A673 (cell line): ENCODE measurements around the gene ELK3.

Source experiments
- CTCF ChIP-seq: fragments of 300-800, 200-600 bp; sonication (generic); conservative IDR thresholded peaks from 2 replicates; pipeline ENCODE4 v1.5.1; 2017; ENCODE audit warnings: low read depth, mild to moderate bottlenecking, antibody characterized with exemption, low read length, moderate library complexity, mixed read lengths
- EZH2 ChIP-seq: fragments of 200-600 bp; sonication (generic); IDR thresholded peaks from 2 replicates; pipeline ENCODE4 v1.6.1; 2017; ENCODE audit warnings: borderline replicate concordance, low read depth, mild to moderate bottlenecking, mixed read lengths, antibody characterized with exemption, low read length; ENCODE audit not compliant: poor library complexity, severe bottlenecking

GRCh38 chr12:96218989-96219678, 25.0 kb downstream of the ELK3 start:
- TF ChIP-seq EZH2: no peak
- TF ChIP-seq CTCF: no peak
